ENCODE results near the gene MTG1. TPM values are rescaled to one million over a fixed set of nuclear protein-coding genes. Genes with fewer than 3 reads are reported as not detected.

MTG1 gene
- total and polyA plus RNA-seq, 10 of the 15 experiments (the other 5 are each of a cell fraction or from before 2014, with no cell fraction given): 6.2 to 104 (median 62.5) TPM

GRCh38 chr10:133388973-133389818, 4.8 kb upstream of the MTG1 start (continued):
- TF ChIP-seq USF2 (IDR thresholded peaks at IDR 0.05; ENCODE audit: borderline replicate concordance, low read depth, low read length) (no peak), IKZF2 (IDR thresholded peaks at IDR 0.05) (peak; percentile 90 to 93), BRCA1 (IDR thresholded peaks at IDR 0.05; ENCODE audit: low read depth, low read length) (no peak), EGR1 (IDR thresholded peaks at IDR 0.05; ENCODE audit: borderline replicate concordance in 1 of 2, low read depth in 2 of 2, low read length in 2 of 2) (no peak), TAF1 (IDR thresholded peaks at IDR 0.05; ENCODE audit: borderline replicate concordance, low read depth, low read length) (peak; percentile 83), POU2F2 (IDR thresholded peaks at IDR 0.05; ENCODE audit: borderline replicate concordance, low read depth, low read length) (peak; percentile 76; the same call in 2 of the 3 replicates), RB1 (IDR thresholded peaks at IDR 0.05; ENCODE audit: borderline replicate concordance) (no peak), ZBTB4 (CRISPR knock-in tag; IDR thresholded peaks at IDR 0.05) (no peak), TCF3 (IDR thresholded peaks at IDR 0.05; ENCODE audit: borderline replicate concordance, insufficient read depth, low read depth, low read length) (no peak), ZNF592 (IDR thresholded peaks at IDR 0.05) (no peak), MTA2 (IDR thresholded peaks at IDR 0.05; ENCODE audit: low read depth) (peak; percentile 92), MYB (IDR thresholded peaks at IDR 0.05; ENCODE audit: borderline replicate concordance, low read depth, low read length) (peak; percentile 81; the same call in 1 of the 2 replicates), NKRF (conservative IDR thresholded peaks at IDR 0.05) (no peak; the same call in none of the 2 replicates), RELA (IDR thresholded peaks at IDR 0.05; ENCODE audit: borderline replicate concordance, partially characterized antibody) (no peak), NFYB (IDR thresholded peaks at IDR 0.05; ENCODE audit: insufficient read depth, low read depth, low read length) (peak; percentile 71), GATAD2B (conservative IDR thresholded peaks at IDR 0.05; ENCODE audit: low read depth) (peak; percentile 93)
